Liver (tissue), 3 donors: ENCODE measurements around the gene MRGPRF.

Experiments used
- ATF3 ChIP-seq: IDR thresholded peaks from 2 replicates; pipeline ENCODE4 v1.6.1; 2016; ENCODE audit warnings: antibody characterized with exemption
- CTCF ChIP-seq: fragments of 150-350 bp; IDR thresholded peaks from 2 replicates; pipeline ENCODE4 v1.5.1; 2017; ENCODE audit warnings: improper control_type of control experiment, low read depth, low read length; ENCODE audit not compliant: missing input control
- FOXA1 ChIP-seq: IDR thresholded peaks from 2 replicates; pipeline ENCODE4 v1.6.1; 2016; ENCODE audit warnings: antibody characterized with exemption
- GABPA ChIP-seq, 2 donors: IDR thresholded peaks in 1 of 2; conservative IDR thresholded peaks in 1 of 2; 2 replicates each; pipeline ENCODE4 v1.6.1; 2016; ENCODE audit warnings: antibody characterized with exemption in 2 of 2, mild to moderate bottlenecking in 1 of 2, moderate library complexity in 1 of 2
- TAF1 ChIP-seq: conservative IDR thresholded peaks from 2 replicates; pipeline ENCODE4 v1.6.1; 2016; ENCODE audit warnings: antibody characterized with exemption, mild to moderate bottlenecking
- donor health status: healthy.
- donor health status: healthy.

GRCh38 chr11:68955607-68955958 is 57.5 kb downstream of the MRGPRF start:
- TF ChIP-seq CTCF (no peak), GABPA (IDR thresholded peaks at IDR 0.05 in 1 of 2, conservative IDR thresholded peaks at IDR 0.05 in 1 of 2) (no peak), TAF1 (no peak), ATF3 (no peak), FOXA1 (no peak)
